ENCODE data around the gene TMEM126A. TPM values are rescaled to one million over a fixed set of nuclear protein-coding genes. Genes with fewer than 3 reads are reported as not detected.

TMEM126A gene
- polyA plus RNA-seq, 1 donor from 2014 or later = 115 TPM

DNA sequence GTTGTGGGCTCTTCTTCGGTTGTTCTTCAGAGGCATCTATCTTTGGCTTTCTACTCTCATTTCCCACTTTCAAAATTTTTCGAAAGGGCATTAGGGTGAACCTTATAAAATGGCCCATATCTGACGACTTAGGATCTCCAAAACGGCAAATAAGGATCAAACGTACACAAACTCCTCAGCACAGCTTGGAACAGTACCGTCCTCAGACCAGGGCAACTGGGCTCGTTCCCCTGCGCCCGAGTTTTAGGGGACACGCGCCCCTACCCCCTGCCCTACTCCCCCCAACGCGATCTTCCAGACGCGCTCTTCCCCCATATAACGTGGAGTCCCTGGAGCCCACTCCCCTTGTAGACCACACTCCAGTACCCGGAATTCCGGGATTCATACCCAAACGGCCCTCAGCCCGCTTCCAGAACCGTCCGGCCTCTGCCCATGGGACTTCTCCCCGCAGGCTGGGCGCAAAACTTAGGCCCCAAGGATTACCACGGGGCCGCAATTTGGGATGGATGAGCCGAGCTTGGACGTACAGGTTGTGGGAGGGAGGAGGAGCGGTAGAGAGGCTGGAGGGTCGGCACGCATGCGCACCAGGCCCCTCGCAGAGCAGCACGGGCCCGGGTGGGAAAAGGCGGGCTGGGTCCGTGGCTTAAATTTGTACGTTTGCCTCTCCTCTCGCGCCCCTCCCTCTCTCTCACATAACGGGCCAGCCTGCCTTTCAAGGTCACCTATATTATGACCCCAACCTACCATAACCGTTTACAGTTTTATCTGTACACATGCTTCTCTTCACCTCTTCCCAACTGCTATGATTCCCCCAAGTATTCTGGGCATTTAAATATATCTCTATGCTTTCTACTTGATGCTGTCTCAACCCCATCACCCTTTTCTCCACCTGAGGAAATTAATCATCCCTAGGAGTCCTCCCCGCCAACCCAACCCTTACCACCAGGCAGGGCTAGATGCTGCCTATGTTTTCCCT lies 34.9 kb downstream of the TMEM126A start:
- Histone ChIP-seq H2AFZ (ENCODE audit: low read depth, low read length) (no peak overlapping the region), H3K4me2 (ENCODE audit: low read length) (no peak overlapping the region), H3K9me2 (ENCODE audit: insufficient read depth, low read length) (no peaks in the 10 kb centered on the region), H4K20me1 (ENCODE audit: insufficient read depth) (no peaks in the 10 kb centered on the region), H3K27ac (ENCODE audit: low read length) (no peak overlapping the region), H3K27me3 (ENCODE audit: insufficient read depth, low read depth, low read length) (no peaks in the 10 kb centered on the region), H3F3A (ENCODE audit: insufficient read depth, low read length, poor library complexity, severe bottlenecking) (no peaks in the 10 kb centered on the region), H3K36me3 (ENCODE audit: insufficient read depth, low read length) (no peaks in the 10 kb centered on the region), H3K4me3 (ENCODE audit: low read length) (no peak overlapping the region), H3K9ac (ENCODE audit: low read length) (no peak overlapping the region), H3K9me3 (ENCODE audit: low read length) (no peaks in the 10 kb centered on the region), H3K79me2 (replicated peaks; ENCODE audit: insufficient read depth, low read length) (no peaks in the 10 kb centered on the region)
- TF ChIP-seq RAD21 (conservative IDR thresholded peaks at IDR 0.05) (no peak), MXI1 (conservative IDR thresholded peaks at IDR 0.05; ENCODE audit: poor library complexity, severe bottlenecking) (no peak), POLR2AphosphoS5 (IDR thresholded peaks at IDR 0.05) (no peak)

DNA sequence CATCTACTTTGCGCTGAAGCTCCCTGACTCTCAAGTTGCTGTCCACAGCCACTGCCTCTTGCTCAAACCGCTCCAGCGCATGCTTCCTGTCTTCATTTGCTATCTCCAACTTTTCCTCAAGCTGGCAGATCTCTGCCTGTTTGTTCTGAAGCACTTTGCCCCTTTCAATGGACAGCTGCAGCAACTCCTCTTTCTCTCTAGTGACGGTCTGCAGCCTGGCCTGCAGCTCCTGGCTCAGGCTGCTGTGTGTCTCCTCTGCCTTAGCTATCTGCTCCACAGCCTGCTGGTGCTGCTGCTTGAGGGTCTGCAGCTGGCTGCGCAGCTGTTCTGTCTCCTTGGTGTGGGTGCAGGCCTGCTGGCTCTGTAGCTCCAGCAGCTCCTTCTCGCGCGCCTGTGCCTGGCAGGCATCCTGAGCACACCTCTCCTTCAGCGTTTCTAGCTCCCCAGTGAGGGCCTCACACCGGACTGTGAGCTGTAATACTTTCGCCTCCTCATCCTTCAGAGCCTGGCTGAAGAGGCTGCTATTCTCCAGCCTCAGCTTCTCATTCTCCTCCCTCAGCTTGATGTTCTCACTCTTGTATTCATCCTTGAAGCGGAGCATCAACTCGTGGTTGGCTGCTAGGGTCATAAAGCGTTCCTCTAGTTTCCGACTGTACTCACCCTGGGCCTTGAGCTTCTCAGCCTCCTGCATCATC lies 37.5 kb downstream of the TMEM126A start:
- TF ChIP-seq, protein P1, sequence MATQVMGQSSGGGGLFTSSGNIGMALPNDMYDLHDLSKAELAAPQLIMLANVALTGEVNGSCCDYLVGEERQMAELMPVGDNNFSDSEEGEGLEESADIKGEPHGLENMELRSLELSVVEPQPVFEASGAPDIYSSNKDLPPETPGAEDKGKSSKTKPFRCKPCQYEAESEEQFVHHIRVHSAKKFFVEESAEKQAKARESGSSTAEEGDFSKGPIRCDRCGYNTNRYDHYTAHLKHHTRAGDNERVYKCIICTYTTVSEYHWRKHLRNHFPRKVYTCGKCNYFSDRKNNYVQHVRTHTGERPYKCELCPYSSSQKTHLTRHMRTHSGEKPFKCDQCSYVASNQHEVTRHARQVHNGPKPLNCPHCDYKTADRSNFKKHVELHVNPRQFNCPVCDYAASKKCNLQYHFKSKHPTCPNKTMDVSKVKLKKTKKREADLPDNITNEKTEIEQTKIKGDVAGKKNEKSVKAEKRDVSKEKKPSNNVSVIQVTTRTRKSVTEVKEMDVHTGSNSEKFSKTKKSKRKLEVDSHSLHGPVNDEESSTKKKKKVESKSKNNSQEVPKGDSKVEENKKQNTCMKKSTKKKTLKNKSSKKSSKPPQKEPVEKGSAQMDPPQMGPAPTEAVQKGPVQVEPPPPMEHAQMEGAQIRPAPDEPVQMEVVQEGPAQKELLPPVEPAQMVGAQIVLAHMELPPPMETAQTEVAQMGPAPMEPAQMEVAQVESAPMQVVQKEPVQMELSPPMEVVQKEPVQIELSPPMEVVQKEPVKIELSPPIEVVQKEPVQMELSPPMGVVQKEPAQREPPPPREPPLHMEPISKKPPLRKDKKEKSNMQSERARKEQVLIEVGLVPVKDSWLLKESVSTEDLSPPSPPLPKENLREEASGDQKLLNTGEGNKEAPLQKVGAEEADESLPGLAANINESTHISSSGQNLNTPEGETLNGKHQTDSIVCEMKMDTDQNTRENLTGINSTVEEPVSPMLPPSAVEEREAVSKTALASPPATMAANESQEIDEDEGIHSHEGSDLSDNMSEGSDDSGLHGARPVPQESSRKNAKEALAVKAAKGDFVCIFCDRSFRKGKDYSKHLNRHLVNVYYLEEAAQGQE (IDR thresholded peaks at IDR 0.05; ENCODE audit: borderline replicate concordance) = no peak
- no peaks in the 10 kb centered on the region for H3K36me3 ChIP-seq (ENCODE audit: insufficient read depth, low read length)
- H3K27me3 ChIP-seq (ENCODE audit: insufficient read depth, low read depth, low read length) = no peaks in the 10 kb centered on the region
- no peak overlapping the region for H3K4me3 ChIP-seq (ENCODE audit: low read length)
- H3K4me2 ChIP-seq (ENCODE audit: low read length) = no peak overlapping the region
- no peak overlapping the region for H3K27ac ChIP-seq (ENCODE audit: low read length)
- no peaks in the 10 kb centered on the region for H3K9me2 ChIP-seq (ENCODE audit: insufficient read depth, low read length)
- H3K9ac ChIP-seq (ENCODE audit: low read length) = no peak overlapping the region
- no peak overlapping the region for H2AFZ ChIP-seq (ENCODE audit: low read depth, low read length)
- H3K9me3 ChIP-seq (ENCODE audit: low read length) = no peaks in the 10 kb centered on the region
- no peaks in the 10 kb centered on the region for H3F3A ChIP-seq (ENCODE audit: insufficient read depth, low read length, poor library complexity, severe bottlenecking)
- H4K20me1 ChIP-seq (ENCODE audit: insufficient read depth) = no peaks in the 10 kb centered on the region
- H3K79me2 ChIP-seq (replicated peaks; ENCODE audit: insufficient read depth, low read length) = no peaks in the 10 kb centered on the region

DNA sequence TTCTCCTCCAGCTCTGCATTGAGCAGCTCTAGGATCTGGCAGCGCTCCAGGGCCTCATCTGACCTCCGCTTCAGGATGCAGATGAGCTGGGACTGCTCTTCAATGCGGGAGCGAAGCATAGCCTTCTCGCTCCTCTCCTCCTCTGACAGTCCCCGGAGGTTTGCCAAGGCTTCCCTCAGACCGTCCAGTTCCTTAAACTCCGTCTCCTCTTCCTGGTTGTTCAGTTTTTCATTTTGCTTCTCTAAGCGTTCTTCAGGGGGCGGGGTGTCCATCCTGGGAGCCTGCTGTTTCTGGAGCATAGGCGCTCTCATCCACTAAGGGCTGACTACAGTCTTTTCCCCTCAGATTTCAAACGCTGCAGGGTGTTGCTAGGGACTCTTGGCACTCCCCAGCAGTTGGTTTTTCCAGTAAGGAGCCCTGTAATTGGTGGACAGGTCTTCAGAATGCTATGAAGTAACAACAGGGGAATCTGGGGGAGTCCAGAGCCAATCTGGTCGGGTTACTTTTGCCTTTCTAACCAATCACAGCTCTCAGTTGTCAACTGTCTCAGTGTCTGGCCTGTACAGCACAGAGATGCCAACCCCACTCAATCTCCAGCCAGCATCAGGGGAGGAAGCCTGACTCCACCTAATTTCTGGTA lies 38.2 kb downstream of the TMEM126A start, which contains the start of gene CCDC89:
Gene CCDC89 (minus strand): TSS at position 376 of the 640 bp plus-strand sequence. CDS start 65 bp downstream, at position 311.
- H3K9me3 ChIP-seq (ENCODE audit: low read length) = no peaks in the 10 kb centered on the region
- H3K36me3 ChIP-seq (ENCODE audit: insufficient read depth, low read length) = no peaks in the 10 kb centered on the region
- H3K9me2 ChIP-seq (ENCODE audit: insufficient read depth, low read length) = no peaks in the 10 kb centered on the region
- H3K4me3 ChIP-seq (ENCODE audit: low read length) = no peak within 1 kb of the TSS
- no peaks in the 10 kb centered on the region for H3F3A ChIP-seq (ENCODE audit: insufficient read depth, low read length, poor library complexity, severe bottlenecking)
- no peaks in the 10 kb centered on the region for H3K79me2 ChIP-seq (replicated peaks; ENCODE audit: insufficient read depth, low read length)
- H2AFZ ChIP-seq (ENCODE audit: low read depth, low read length) = no peak within 1 kb of the TSS
- H3K4me2 ChIP-seq (ENCODE audit: low read length) = no peak within 1 kb of the TSS
- H3K9ac ChIP-seq (ENCODE audit: low read length) = no peak within 1 kb of the TSS
- TF ChIP-seq, protein P2, sequence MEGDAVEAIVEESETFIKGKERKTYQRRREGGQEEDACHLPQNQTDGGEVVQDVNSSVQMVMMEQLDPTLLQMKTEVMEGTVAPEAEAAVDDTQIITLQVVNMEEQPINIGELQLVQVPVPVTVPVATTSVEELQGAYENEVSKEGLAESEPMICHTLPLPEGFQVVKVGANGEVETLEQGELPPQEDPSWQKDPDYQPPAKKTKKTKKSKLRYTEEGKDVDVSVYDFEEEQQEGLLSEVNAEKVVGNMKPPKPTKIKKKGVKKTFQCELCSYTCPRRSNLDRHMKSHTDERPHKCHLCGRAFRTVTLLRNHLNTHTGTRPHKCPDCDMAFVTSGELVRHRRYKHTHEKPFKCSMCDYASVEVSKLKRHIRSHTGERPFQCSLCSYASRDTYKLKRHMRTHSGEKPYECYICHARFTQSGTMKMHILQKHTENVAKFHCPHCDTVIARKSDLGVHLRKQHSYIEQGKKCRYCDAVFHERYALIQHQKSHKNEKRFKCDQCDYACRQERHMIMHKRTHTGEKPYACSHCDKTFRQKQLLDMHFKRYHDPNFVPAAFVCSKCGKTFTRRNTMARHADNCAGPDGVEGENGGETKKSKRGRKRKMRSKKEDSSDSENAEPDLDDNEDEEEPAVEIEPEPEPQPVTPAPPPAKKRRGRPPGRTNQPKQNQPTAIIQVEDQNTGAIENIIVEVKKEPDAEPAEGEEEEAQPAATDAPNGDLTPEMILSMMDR (IDR thresholded peaks at IDR 0.05; ENCODE audit: poor library complexity, severe bottlenecking) = no peak
- no peak within 1 kb of the TSS for H3K27ac ChIP-seq (ENCODE audit: low read length)
- H3K27me3 ChIP-seq (ENCODE audit: insufficient read depth, low read depth, low read length) = no peaks in the 10 kb centered on the region
- no peaks in the 10 kb centered on the region for H4K20me1 ChIP-seq (ENCODE audit: insufficient read depth)

Data from neural cell (in vitro differentiated cells).